ENCODE results near the gene ZRSR2.

- TF ChIP-seq EGR1 (IDR thresholded peaks at IDR 0.05; ENCODE audit: low read depth) (no peak), RAD21 (IDR thresholded peaks at IDR 0.05; ENCODE audit: low read depth) (no peak), POLR2AphosphoS5 (IDR thresholded peaks at IDR 0.05; ENCODE audit: low read depth, low read length) (no peak), ZNF274 (IDR thresholded peaks at IDR 0.05; ENCODE audit: low read depth, low read length) (no peak), CBX3 (IDR thresholded peaks at IDR 0.05; ENCODE audit: low read depth) (no peak), TCF7L2 (IDR thresholded peaks at IDR 0.05; ENCODE audit: borderline replicate concordance, extremely low read depth, insufficient read depth, insufficient read length) (no peak), CTCF (IDR thresholded peaks at IDR 0.05 in 2 of 3, conservative IDR thresholded peaks at IDR 0.05 in 1 of 3; ENCODE audit: borderline replicate concordance in 1 of 3, insufficient read depth in 1 of 3, low read depth in 2 of 3, low read length in 2 of 3) (no peak), EZH2phosphoT487 (IDR thresholded peaks at IDR 0.05; ENCODE audit: borderline replicate concordance) (no peak)
These were observed 40.4 kb upstream of the ZRSR2 start for GRCh38 chrX:15749642-15750610.

Measured in HCT116 (cell line).